HepG2 (cell line): ENCODE data around the gene CD19. TPM values are rescaled to one million over a fixed set of nuclear protein-coding genes. Genes with fewer than 3 reads are reported as not detected.

Source experiments
- ATAC-seq: fragments of 200-7000 bp; cut with Tn5 transposase; 3 replicates; pipeline ENCODE4 v1.9.1; 2020; ENCODE audit warnings: mild to moderate bottlenecking, moderate library complexity
- BruUV-seq: library from RNA; stranded (reverse); fragments of 400-500 nt; replicated peaks from 2 replicates; lab custom pipeline; 2021; lab: Mats Ljungman, UMichigan
- CTCF ChIA-PET: fragments of 300-600 bp; formaldehyde crosslinking; extraction: SDS; loops from one replicate; lab custom pipeline; 2021; ENCODE audit warnings: low total read pairs, inconsistent platforms, low intra/inter-chr PET ratio; lab: Yijun Ruan, JAX
- POLR2A ChIA-PET: fragments of 350-600 bp; sonication (Branson Sonifier 250); formaldehyde crosslinking; loops from one replicate; lab custom pipeline; 2020; ENCODE audit warnings: antibody characterized with exemption, inconsistent platforms; lab: Yijun Ruan, JAX
- DNase-seq: peaks from one replicate; pipeline ENCODE4 v3.0.0-alpha.2; 2015; ENCODE audit warnings: low spot score
- FAIRE-seq: peaks from 3 replicates; lab custom pipeline; 2011; peaks lifted over from hg19 to GRCh38; lab: Jason Lieb, UNC
- H2AFZ ChIP-seq: one replicate; pipeline ENCODE4 v1.6.1; 2011; ENCODE audit warnings: low read length, inconsistent platforms
- H3K27ac ChIP-seq: fragments of 300-600 bp; 3 replicates; pipeline ENCODE4 v1.8.0; 2011; ENCODE audit warnings: mixed run types, mild to moderate bottlenecking, mixed read lengths, low read length, inconsistent platforms; ENCODE audit not compliant: insufficient read depth; ENCODE audit errors: extremely low read length
- H3K27me3 ChIP-seq, 2 experiments: fragments of 200-600 bp in 1 of 2; 2 replicates in 1 of 2; 3 replicates in 1 of 2; pipeline versions ENCODE4 v1.6.0 to v1.8.0; 2011; ENCODE audit warnings: low read length in 2 of 2, mild to moderate bottlenecking in 2 of 2, moderate library complexity in 2 of 2, inconsistent platforms in 1 of 2; ENCODE audit not compliant: insufficient read depth in 2 of 2, control insufficient read depth in 1 of 2
- H3K36me3 ChIP-seq, 2 experiments: fragments of 200-600 bp in 1 of 2; replicated peaks in 1 of 2; 2 replicates in 1 of 2; 3 replicates in 1 of 2; pipeline versions ENCODE4 v1.5.1 to v1.8.0; 2011; ENCODE audit warnings: low read length in 2 of 2, inconsistent platforms in 1 of 2; ENCODE audit not compliant: insufficient read depth in 2 of 2, control insufficient read depth in 1 of 2
- H3K4me1 ChIP-seq: 2 replicates; pipeline ENCODE4 v1.5.1; 2012; ENCODE audit warnings: low read length, inconsistent platforms; ENCODE audit not compliant: insufficient read depth
- H3K4me2 ChIP-seq: 2 replicates; pipeline ENCODE4 v1.6.0; 2011; ENCODE audit warnings: low read depth, low read length, inconsistent platforms
- H3K4me3 ChIP-seq, 3 experiments: fragments of 200-600 bp in 1 of 3; sonication (generic), shearing (Covaris generic) in 1 of 3; replicated peaks in 1 of 3; 2 replicates each; pipeline ENCODE4 v1.5.1; 2011 to 2016; ENCODE audit warnings: low read length in 3 of 3, inconsistent platforms in 2 of 3, low read depth in 2 of 3, mild to moderate bottlenecking in 2 of 3, control low read depth in 1 of 3, mixed read lengths in 1 of 3; ENCODE audit not compliant: insufficient read depth in 1 of 3
- H3K79me2 ChIP-seq: one replicate; pipeline ENCODE4 v1.6.1; 2011; ENCODE audit warnings: low read length, inconsistent platforms; ENCODE audit not compliant: insufficient read depth
- H3K9ac ChIP-seq: 2 replicates; pipeline ENCODE4 v1.6.0; 2011; ENCODE audit warnings: mild to moderate bottlenecking, low read depth, low read length, inconsistent platforms; ENCODE audit not compliant: insufficient read depth
- H3K9me3 ChIP-seq: 2 replicates; pipeline ENCODE4 v1.5.1; 2012; ENCODE audit warnings: mild to moderate bottlenecking, low read length
- H4K20me1 ChIP-seq: 2 replicates; pipeline ENCODE4 v1.6.0; 2011; ENCODE audit warnings: inconsistent platforms, mild to moderate bottlenecking, low read length, moderate library complexity; ENCODE audit not compliant: insufficient read depth
- AGO2 ChIP-seq: fragments of 200-400 bp; formaldehyde crosslinking; optimal IDR thresholded peaks from 2 replicates; pipeline ENCODE3; 2017; ENCODE audit warnings: mild to moderate bottlenecking, low read depth, low read length, moderate library complexity
- RBFOX2 ChIP-seq: fragments of 200-400 bp; formaldehyde crosslinking; IDR thresholded peaks from 2 replicates; pipeline ENCODE4 v1.6.1; 2017; ENCODE audit warnings: low read depth, mild to moderate bottlenecking, low read length
- TMF1 ChIP-seq: sonication (generic); formaldehyde crosslinking; IDR thresholded peaks from 2 replicates; pipeline ENCODE4 v1.8.1; 2022; ENCODE audit warnings: low read depth, missing genetic modification reagents
- ZNF230 ChIP-seq: sonication (generic); formaldehyde crosslinking; IDR thresholded peaks from 2 replicates; pipeline ENCODE4 v1.4.0; 2020; ENCODE audit warnings: mild to moderate bottlenecking, missing genetic modification reagents
- WGBS: methylation state at CpG from one replicate; pipeline ENCODE4 v1.1.6; 2017; ENCODE audit warnings: low lambda C conversion rate; 5-methylcytosine and 5-hydroxymethylcytosine counted together
- in situ Hi-C: cut with HindIII; loops from 2 replicates; pipeline ENCODE4 v1.10.0; 2017; ENCODE audit warnings: low pct_unique_long_range_greater_than_20kb; ENCODE audit not compliant: extremely low pct_ligation_motif_present
- intact Hi-C: fragments of 100-400 bp; cut with micrococcal nuclease; formaldehyde crosslinking; loops from one replicate; pipeline ENCODE4 v1.10.0; 2022; ENCODE audit not compliant: unreplicated experiment
- polyA plus RNA-seq, 8 experiments: library from polyadenylated mRNA; depleted of rRNA in 3 of 8; stranded (reverse) in 7 of 8; unstranded in 1 of 8; fragments of >200 nt; fragmentation: Illumina TruSeq in 4 of 8; extraction: Trizol in 4 of 8; gene quantifications; 2 replicates each; pipeline versions ENCODE4 v1.2.1 to v1.2.3, GENCODE V29; 2011 to 2016; ENCODE audit warnings: low read depth in 4 of 8, missing spikeins in 1 of 8, mixed read lengths in 1 of 8; ENCODE audit not compliant: insufficient read depth in 1 of 8
- total RNA-seq, 5 experiments: library from RNA; depleted of rRNA; stranded (reverse); fragments of >200 nt; fragmentation: Illumina TruSeq; extraction: Trizol; gene quantifications; 2 replicates each; pipeline ENCODE4 v1.2.3, GENCODE V29; 2016; ENCODE audit warnings: low read depth in 1 of 5

CD19 gene
- total and polyA plus RNA-seq, 2 of the 13 experiments (the other 11 are each of a cell fraction or from before 2014, with no cell fraction given): 0.55 to 1.1 TPM

GRCh38 chr16:28983644-28984043, 51.9 kb downstream of the CD19 start:
- CTCF ChIA-PET: no interaction called here
- DNase-seq (no peak), ATAC-seq (no peak), FAIRE-seq (no peak)
- POLR2A ChIA-PET: interaction anchor here (1.0 kb wide), 1 partner anchor 33 kb away, joined by 3 read pairs; the partner anchor contains the start of gene NFATC2IP
- Histone ChIP-seq H3K79me2 (no peaks in the 10 kb centered on the region), H3K4me2 (no peak overlapping the region), H4K20me1 (no peaks in the 10 kb centered on the region; the same call in 1 of the 2 replicates), H3K4me1 (no peaks in the 10 kb centered on the region), H3K27ac (no peak overlapping the region), H3K36me3 (peaks cover 21 to 51% of the 10 kb centered on the region in 2 experiments), H3K4me3 (no peak overlapping the region), H3K9me3 (no peaks in the 10 kb centered on the region), H2AFZ (no peak overlapping the region), H3K27me3 (no peaks in the 10 kb centered on the region), H3K9ac (no peak overlapping the region)
- WGBS: 98% methylated on average over 18 of the region's 18 CpGs
- no TSS peak for BruUV-seq
- intact Hi-C loops: no loop called here
- in situ Hi-C loops: no loop called here
- TF ChIP-seq ZNF230 (CRISPR knock-in tag): no peak
- TF ChIP-seq RBFOX2: 0 out of 2 replicates have a peak, but pooled peaks have one; percentile 23

GRCh38 chr16:28984091-28984490, 52.3 kb downstream of the CD19 start:
- no peak overlapping the region for H3K4me2 ChIP-seq

More at GRCh38 chr16:28984091-28984490, 52.3 kb downstream of the CD19 start:
- ATAC-seq (no peak), DNase-seq (no peak), FAIRE-seq (no peak)
- in situ Hi-C loops: no loop called here
- Histone ChIP-seq H3K27me3 (no peaks in the 10 kb centered on the region), H3K9me3 (no peaks in the 10 kb centered on the region), H3K4me3 (no peak overlapping the region), H3K36me3 (peaks cover 18 to 49% of the 10 kb centered on the region in 2 experiments), H3K27ac (no peak overlapping the region), H3K4me1 (no peaks in the 10 kb centered on the region), H4K20me1 (no peaks in the 10 kb centered on the region; the same call in 1 of the 2 replicates), H3K79me2 (no peaks in the 10 kb centered on the region), H3K9ac (no peak overlapping the region), H2AFZ (no peak overlapping the region)
- intact Hi-C loops: no loop called here
- CTCF ChIA-PET: no interaction called here
- POLR2A ChIA-PET: interaction anchor here (1.0 kb wide), 1 partner anchor 34 kb away, joined by 3 read pairs; the partner anchor contains the start of gene NFATC2IP
- no TSS peak for BruUV-seq
- TF ChIP-seq AGO2: peak; percentile 20
- TF ChIP-seq TMF1 (CRISPR knock-in tag): no peak
- 97% methylated on average over 9 of the region's 12 CpGs for WGBS
